Mesenchymal stem cell (in vitro differentiated cells and primary cell): ENCODE data around the gene ATP8A1.

ENCODE experiments used
- DNase-seq: peaks from one replicate; pipeline ENCODE4 v3.0.0-alpha.2; 2013
- H2AFZ ChIP-seq: one replicate; pipeline ENCODE4 v1.6.1; 2013; ENCODE audit warnings: low read depth, mild to moderate bottlenecking, control low read depth, inconsistent platforms, low read length, moderate library complexity
- H2AK5ac ChIP-seq: 2 replicates; pipeline ENCODE4 v1.6.1; 2013; ENCODE audit warnings: low read length, moderate library complexity, mild to moderate bottlenecking, inconsistent platforms; ENCODE audit not compliant: severe bottlenecking
- H2BK120ac ChIP-seq: one replicate; pipeline ENCODE4 v1.6.1; 2013; ENCODE audit warnings: low read depth, mild to moderate bottlenecking, inconsistent platforms, low read length, moderate library complexity
- H2BK12ac ChIP-seq, 2 experiments: one replicate each; pipeline ENCODE4 v1.6.1; 2013; ENCODE audit warnings: inconsistent platforms in 2 of 2, low read length in 2 of 2, mild to moderate bottlenecking in 2 of 2, moderate library complexity in 2 of 2, control low read depth in 1 of 2
- H2BK15ac ChIP-seq: one replicate; pipeline ENCODE4 v1.6.1; 2013; ENCODE audit warnings: mild to moderate bottlenecking, low read depth, inconsistent platforms; ENCODE audit not compliant: poor library complexity, severe bottlenecking
- H2BK5ac ChIP-seq: 2 replicates; pipeline ENCODE4 v1.6.1; 2013; ENCODE audit warnings: low read depth, mild to moderate bottlenecking, low read length, control low read depth, inconsistent platforms; ENCODE audit not compliant: poor library complexity, severe bottlenecking
- H3K14ac ChIP-seq, 2 experiments: one replicate each; pipeline ENCODE4 v1.6.1; 2013; ENCODE audit warnings: inconsistent platforms in 2 of 2, low read length in 2 of 2, control low read depth in 1 of 2, mild to moderate bottlenecking in 1 of 2, moderate library complexity in 1 of 2
- H3K18ac ChIP-seq, 2 experiments: one replicate each; pipeline ENCODE4 v1.6.1; 2013; ENCODE audit warnings: inconsistent platforms in 2 of 2, low read length in 2 of 2, control low read depth in 1 of 2, low read depth in 1 of 2, mild to moderate bottlenecking in 1 of 2
- H3K23ac ChIP-seq, 2 experiments: one replicate each; pipeline ENCODE4 v1.6.1; 2013; ENCODE audit warnings: inconsistent platforms in 2 of 2, low read length in 2 of 2, mild to moderate bottlenecking in 2 of 2, moderate library complexity in 2 of 2, control low read depth in 1 of 2
- H3K27ac ChIP-seq: 2 replicates; pipeline ENCODE4 v1.5.1; 2013; ENCODE audit warnings: mild to moderate bottlenecking, moderate library complexity, low read length, control low read depth, inconsistent platforms; ENCODE audit not compliant: poor library complexity, severe bottlenecking
- H3K27me3 ChIP-seq, 2 experiments: 2 replicates each; pipeline versions ENCODE4 v1.6.1 to v1.7.0; 2013; ENCODE audit warnings: low read length in 2 of 2, mild to moderate bottlenecking in 2 of 2, moderate library complexity in 2 of 2, control low read depth in 1 of 2, inconsistent platforms in 1 of 2; ENCODE audit not compliant: control insufficient read depth in 1 of 2, insufficient read depth in 1 of 2
- H3K36me3 ChIP-seq, 2 experiments: 2 replicates each; pipeline versions ENCODE4 v1.6.1 to v1.7.0; 2013; ENCODE audit warnings: low read length in 2 of 2, control low read depth in 1 of 2, inconsistent platforms in 1 of 2, low read depth in 1 of 2, mild to moderate bottlenecking in 1 of 2; ENCODE audit not compliant: insufficient read depth in 2 of 2, control insufficient read depth in 1 of 2
- H3K4ac ChIP-seq, 2 experiments: one replicate each; pipeline ENCODE4 v1.6.1; 2013; ENCODE audit warnings: inconsistent platforms in 2 of 2, low read length in 2 of 2, mild to moderate bottlenecking in 2 of 2, moderate library complexity in 2 of 2, control low read depth in 1 of 2, low read depth in 1 of 2
- H3K4me1 ChIP-seq: 2 replicates; pipeline ENCODE4 v1.6.1; 2013; ENCODE audit warnings: low read depth, low read length, control low read depth; ENCODE audit not compliant: control insufficient read depth, insufficient read depth
- H3K4me2 ChIP-seq: 2 replicates; pipeline ENCODE4 v1.6.1; 2013; ENCODE audit warnings: low read length, mild to moderate bottlenecking, inconsistent platforms; ENCODE audit not compliant: poor library complexity, severe bottlenecking
- H3K4me3 ChIP-seq, 2 experiments: 2 replicates each; pipeline versions ENCODE4 v1.5.1 to v1.7.0; 2013; ENCODE audit warnings: low read length in 2 of 2, mild to moderate bottlenecking in 2 of 2, control low read depth in 1 of 2, low read depth in 1 of 2; ENCODE audit not compliant: insufficient read depth in 1 of 2
- H3K79me1 ChIP-seq: replicated peaks from 2 replicates; pipeline ENCODE4 v1.6.1; 2013; ENCODE audit warnings: mild to moderate bottlenecking, control low read depth, low read length, inconsistent platforms; ENCODE audit not compliant: poor library complexity, severe bottlenecking
- H3K9ac ChIP-seq: 2 replicates; pipeline ENCODE4 v1.7.0; 2013; ENCODE audit warnings: mild to moderate bottlenecking, low read length, moderate library complexity
- H3K9me3 ChIP-seq: 2 replicates; pipeline ENCODE4 v1.7.0; 2013; ENCODE audit warnings: mild to moderate bottlenecking, low read length; ENCODE audit not compliant: control insufficient read depth
- H4K8ac ChIP-seq: one replicate; pipeline ENCODE4 v1.6.1; 2013; ENCODE audit warnings: inconsistent platforms, mild to moderate bottlenecking, low read length, moderate library complexity
- H4K91ac ChIP-seq: one replicate; pipeline ENCODE4 v1.6.1; 2013; ENCODE audit warnings: mild to moderate bottlenecking, low read length, inconsistent platforms
- WGBS: methylation state at CpG from one replicate; pipeline ENCODE4 v1.1.7; 2013; ENCODE audit warnings: mixed read lengths; 5-methylcytosine and 5-hydroxymethylcytosine counted together

The ATP8A1 gene

GRCh38 chr4:42640613-42641012 lies 16.3 kb downstream of the ATP8A1 start:
- Histone ChIP-seq H3K4me3 (no peak overlapping the region), H3K79me1 (peaks cover 1% of the 10 kb centered on the region), H4K91ac (no peak overlapping the region), H3K4me2 (no peak overlapping the region), H2BK120ac (no peak overlapping the region), H3K18ac (no peak overlapping the region), H2BK5ac (no peak overlapping the region), H2AFZ (no peak overlapping the region), H3K23ac (no peak overlapping the region), H2BK12ac (no peak overlapping the region), H3K14ac (no peak overlapping the region), H2BK15ac (no peak overlapping the region), H3K9me3 (no peaks in the 10 kb centered on the region), H3K36me3 (no peaks in the 10 kb centered on the region), H3K27ac (no peak overlapping the region), H4K8ac (no peak overlapping the region), H3K9ac (no peak overlapping the region), H3K4ac (no peak overlapping the region), H3K4me1 (no peaks in the 10 kb centered on the region), H2AK5ac (no peak overlapping the region), H3K27me3 (peaks cover 6 to 13% of the 10 kb centered on the region in 2 experiments)
- 65% methylated on average over 2 of the region's 3 CpGs for WGBS
- DNase-seq = no peak

GRCh38 chr4:42638993-42639392 lies 17.9 kb downstream of the ATP8A1 start:
- no peak overlapping the region for H3K9ac ChIP-seq
- no peak overlapping the region for H3K4me2 ChIP-seq
- no peak overlapping the region for H3K4ac ChIP-seq
- no peak overlapping the region for H2AFZ ChIP-seq
- H2BK5ac ChIP-seq = no peak overlapping the region
- H3K14ac ChIP-seq = no peak overlapping the region
- H2BK15ac ChIP-seq = no peak overlapping the region
- no peak overlapping the region for H3K18ac ChIP-seq
- H3K27ac ChIP-seq = no peak overlapping the region
- no peak overlapping the region for H4K91ac ChIP-seq
- no peak overlapping the region for H2AK5ac ChIP-seq
- WGBS = 63% methylated on average over 3 of the region's 3 CpGs
- no peak overlapping the region for H3K4me3 ChIP-seq
- H3K27me3 ChIP-seq = peaks cover 6 to 13% of the 10 kb centered on the region in 2 experiments
- no peak overlapping the region for H2BK120ac ChIP-seq
- no peaks in the 10 kb centered on the region for H3K9me3 ChIP-seq
- no peak overlapping the region for H4K8ac ChIP-seq
- no peaks in the 10 kb centered on the region for H3K4me1 ChIP-seq
- peaks cover 1% of the 10 kb centered on the region for H3K79me1 ChIP-seq
- no peaks in the 10 kb centered on the region for H3K36me3 ChIP-seq
- no peak overlapping the region for H3K23ac ChIP-seq
- DNase-seq = no peak
- H2BK12ac ChIP-seq = no peak overlapping the region

DNA sequence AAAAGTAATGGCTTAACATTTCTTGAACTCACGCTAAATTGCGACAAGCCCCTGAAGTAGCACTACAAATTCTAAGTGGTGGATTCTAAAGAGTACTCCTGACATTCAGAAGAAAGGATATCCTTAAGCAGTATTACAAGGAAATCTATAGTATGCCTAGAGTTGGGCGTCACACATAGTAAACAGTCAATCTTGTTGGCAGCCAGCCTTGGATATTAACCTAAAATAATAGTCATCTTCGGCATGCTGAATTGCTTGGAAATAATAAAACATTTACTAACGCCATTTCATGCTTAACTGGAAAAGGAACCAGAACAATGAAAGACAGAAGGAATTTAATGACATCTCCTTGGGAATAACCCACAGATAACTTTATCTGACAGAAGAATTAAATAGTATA lies 18.6 kb downstream of the ATP8A1 start:
- Histone ChIP-seq H3K4me1 (no peaks in the 10 kb centered on the region), H2BK120ac (no peak overlapping the region), H3K36me3 (no peaks in the 10 kb centered on the region), H3K27ac (no peak overlapping the region), H3K79me1 (no peaks in the 10 kb centered on the region), H3K14ac (no peak overlapping the region), H3K4me3 (no peak overlapping the region), H3K23ac (no peak overlapping the region), H2AK5ac (no peak overlapping the region), H3K4me2 (no peak overlapping the region), H2AFZ (no peak overlapping the region), H3K9ac (no peak overlapping the region), H2BK12ac (no peak overlapping the region), H3K9me3 (no peaks in the 10 kb centered on the region), H2BK5ac (no peak overlapping the region), H3K27me3 (peaks cover 6 to 13% of the 10 kb centered on the region in 2 experiments), H3K18ac (no peak overlapping the region), H2BK15ac (no peak overlapping the region), H4K91ac (no peak overlapping the region), H3K4ac (no peak overlapping the region), H4K8ac (no peak overlapping the region)
- no peak for DNase-seq
- 91% methylated on average over 5 of the region's 5 CpGs for WGBS

- no peak overlapping the region for H3K4me3 ChIP-seq
- no peak overlapping the region for H4K8ac ChIP-seq
- peaks cover 6 to 13% of the 10 kb centered on the region in 2 experiments for H3K27me3 ChIP-seq
- H3K36me3 ChIP-seq = no peaks in the 10 kb centered on the region
- H2BK12ac ChIP-seq = no peak overlapping the region
- H2BK120ac ChIP-seq = no peak overlapping the region
- H2AFZ ChIP-seq = no peak overlapping the region
- H3K23ac ChIP-seq = no peak overlapping the region
- DNase-seq = no peak
- H3K4me1 ChIP-seq = no peaks in the 10 kb centered on the region
- H3K79me1 ChIP-seq = no peaks in the 10 kb centered on the region
- H3K27ac ChIP-seq = no peak overlapping the region
- H2BK5ac ChIP-seq = no peak overlapping the region
- no peak overlapping the region for H2AK5ac ChIP-seq
- H2BK15ac ChIP-seq = no peak overlapping the region
- H3K9ac ChIP-seq = no peak overlapping the region
- no peak overlapping the region for H4K91ac ChIP-seq
- H3K4me2 ChIP-seq = no peak overlapping the region
- H3K18ac ChIP-seq = no peak overlapping the region
- no peaks in the 10 kb centered on the region for H3K9me3 ChIP-seq
- H3K4ac ChIP-seq = no peak overlapping the region
- no peak overlapping the region for H3K14ac ChIP-seq
Measured at GRCh38 chr4:42637867-42638266, 19.0 kb downstream of the ATP8A1 start.
